Gastrocnemius medialis (tissue), 4 donors: ENCODE data around the gene PDLIM3. TPM values are rescaled to one million over a fixed set of nuclear protein-coding genes. Genes with fewer than 3 reads are reported as not detected.

Experiments
- ATAC-seq, 2 donors: fragments of 150-250 bp; one replicate each; pipeline ENCODE4 v1.9.1; 2016
- DNase-seq, 2 donors: peaks; one replicate each; pipeline ENCODE4 v3.0.0-alpha.2; 2019
- H3K27ac ChIP-seq, 4 donors: fragments of 200-600 bp; sonication (generic); 1 replicate in 1 of 4; 2 replicates in 3 of 4; pipeline ENCODE4 v1.5.1; 2016 to 2018; ENCODE audit warnings: mild to moderate bottlenecking in 2 of 4, moderate library complexity in 1 of 4
- H3K27me3 ChIP-seq, 3 donors: fragments of 200-600 bp; sonication (generic) in 2 of 3; 1 replicate in 1 of 3; 2 replicates in 2 of 3; pipeline versions ENCODE4 v1.5.1 to v1.6.0; 2016 to 2019; ENCODE audit warnings: mild to moderate bottlenecking in 1 of 3, moderate library complexity in 1 of 3
- H3K36me3 ChIP-seq, 2 donors: fragments of 200-600 bp; sonication (generic) in 1 of 2; one replicate each; pipeline ENCODE4 v1.5.1; 2017 to 2018
- H3K4me1 ChIP-seq, 2 donors: fragments of 200-600 bp; sonication (generic) in 1 of 2; one replicate each; pipeline ENCODE4 v1.5.1; 2016 to 2017; ENCODE audit warnings: mild to moderate bottlenecking in 2 of 2
- H3K4me3 ChIP-seq, 4 donors: fragments of 200-600 bp; sonication (generic) in 3 of 4; 1 replicate in 1 of 4; 2 replicates in 3 of 4; pipeline ENCODE4 v1.5.1; 2016 to 2019; ENCODE audit warnings: mild to moderate bottlenecking in 2 of 4
- H3K9me3 ChIP-seq, 3 donors: fragments of 200-600 bp; sonication (generic) in 2 of 3; 1 replicate in 1 of 3; 2 replicates in 2 of 3; pipeline ENCODE4 v1.5.1; 2016 to 2019
- POLR2A ChIP-seq, 2 donors: fragments of 450-650 bp; IDR thresholded peaks; one replicate each; pipeline ENCODE4 v1.6.1; 2017; ENCODE audit warnings: antibody characterized with exemption in 2 of 2, mild to moderate bottlenecking in 2 of 2, moderate library complexity in 2 of 2
- in situ Hi-C, 4 donors: fragments of 200-750 bp; cut with MboI; loops; one replicate each; pipeline versions ENCODE4 v1.15.0 to v1.8.0; 2017; ENCODE audit warnings: low sequenced_read_pairs in 4 of 4
- intact Hi-C: fragments of 100-400 bp; cut with DNase I; formaldehyde crosslinking; loops from one replicate; pipeline ENCODE4 v1.15.1; 2023; ENCODE audit warnings: low total_unique reads
- total RNA-seq, 4 donors: library from RNA; depleted of rRNA; stranded (reverse); fragments of >200 nt; gene quantifications; one replicate each; pipeline versions ENCODE4 v1.1.0 to v1.2.3, GENCODE V29; 2016
- TF ChIP-seq, protein P1 (sequence below), 5 experiments: fragments of 450-650 bp in 3 of 5; fragments of 200-600 bp in 2 of 5; sonication (generic) in 2 of 5; IDR thresholded peaks in 4 of 5; conservative IDR thresholded peaks in 1 of 5; 1 replicate in 4 of 5; 2 replicates in 1 of 5; pipeline ENCODE4 v1.5.1; 2016 to 2019; ENCODE audit warnings: antibody characterized with exemption in 5 of 5, mild to moderate bottlenecking in 3 of 5, moderate library complexity in 3 of 5

Gene PDLIM3
- total RNA-seq, 4 donors from 2014 or later = 1,062 to 7,224 (median 2,598) TPM

DNA sequence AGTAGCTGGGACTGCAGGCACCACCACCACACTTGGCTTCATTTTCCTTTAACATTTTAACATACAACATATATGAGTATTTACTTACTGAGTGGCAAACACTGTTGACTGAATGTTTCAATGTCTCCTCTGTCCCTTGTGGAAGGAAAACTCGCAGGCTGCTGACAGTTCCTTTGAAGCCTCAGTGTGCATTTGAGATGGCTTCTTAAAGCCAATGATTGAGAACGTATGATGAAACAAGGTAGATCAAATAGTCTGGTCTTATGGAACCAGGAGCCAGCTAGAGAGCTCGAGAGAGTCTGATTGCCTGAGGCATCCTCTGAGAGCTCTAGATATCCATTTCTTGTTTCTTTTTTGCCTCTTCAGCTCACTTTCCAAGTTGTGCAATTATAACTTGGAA, 43.0 kb upstream of the PDLIM3 start:
- Histone ChIP-seq H3K36me3 (no peaks in the 10 kb centered on the region), H3K27me3 (no peaks in the 10 kb centered on the region), H3K9me3 (no peaks in the 10 kb centered on the region), H3K4me1 (peaks cover 44 to 56% of the 10 kb centered on the region in 2 donors), H3K27ac (peak overlapping the region; percentile 91 to 93 (median 92)), H3K4me3 (peak overlapping the region; percentile 27 to 50 (median 31))
- intact Hi-C loops (loop anchor here (10.0 kb wide), 1 partner anchor 763 kb away; no protein-coding TSS in a partner anchor), in situ Hi-C loops (loop anchor here in 1 of 4 donors (25.0 kb wide), 1 partner anchor 766 kb away; no protein-coding TSS in a partner anchor)
- TF ChIP-seq POLR2A (IDR thresholded peaks at IDR 0.05) = peak; percentile 46 to 86
- TF ChIP-seq, protein P1, sequence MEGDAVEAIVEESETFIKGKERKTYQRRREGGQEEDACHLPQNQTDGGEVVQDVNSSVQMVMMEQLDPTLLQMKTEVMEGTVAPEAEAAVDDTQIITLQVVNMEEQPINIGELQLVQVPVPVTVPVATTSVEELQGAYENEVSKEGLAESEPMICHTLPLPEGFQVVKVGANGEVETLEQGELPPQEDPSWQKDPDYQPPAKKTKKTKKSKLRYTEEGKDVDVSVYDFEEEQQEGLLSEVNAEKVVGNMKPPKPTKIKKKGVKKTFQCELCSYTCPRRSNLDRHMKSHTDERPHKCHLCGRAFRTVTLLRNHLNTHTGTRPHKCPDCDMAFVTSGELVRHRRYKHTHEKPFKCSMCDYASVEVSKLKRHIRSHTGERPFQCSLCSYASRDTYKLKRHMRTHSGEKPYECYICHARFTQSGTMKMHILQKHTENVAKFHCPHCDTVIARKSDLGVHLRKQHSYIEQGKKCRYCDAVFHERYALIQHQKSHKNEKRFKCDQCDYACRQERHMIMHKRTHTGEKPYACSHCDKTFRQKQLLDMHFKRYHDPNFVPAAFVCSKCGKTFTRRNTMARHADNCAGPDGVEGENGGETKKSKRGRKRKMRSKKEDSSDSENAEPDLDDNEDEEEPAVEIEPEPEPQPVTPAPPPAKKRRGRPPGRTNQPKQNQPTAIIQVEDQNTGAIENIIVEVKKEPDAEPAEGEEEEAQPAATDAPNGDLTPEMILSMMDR (IDR thresholded peaks at IDR 0.05 in 4 of 5, conservative IDR thresholded peaks at IDR 0.05 in 1 of 5) = no peak
- peak; percentile 40 to 50 for ATAC-seq
- DNase-seq = peak in 1 of 2 donors; percentile 59

DNA sequence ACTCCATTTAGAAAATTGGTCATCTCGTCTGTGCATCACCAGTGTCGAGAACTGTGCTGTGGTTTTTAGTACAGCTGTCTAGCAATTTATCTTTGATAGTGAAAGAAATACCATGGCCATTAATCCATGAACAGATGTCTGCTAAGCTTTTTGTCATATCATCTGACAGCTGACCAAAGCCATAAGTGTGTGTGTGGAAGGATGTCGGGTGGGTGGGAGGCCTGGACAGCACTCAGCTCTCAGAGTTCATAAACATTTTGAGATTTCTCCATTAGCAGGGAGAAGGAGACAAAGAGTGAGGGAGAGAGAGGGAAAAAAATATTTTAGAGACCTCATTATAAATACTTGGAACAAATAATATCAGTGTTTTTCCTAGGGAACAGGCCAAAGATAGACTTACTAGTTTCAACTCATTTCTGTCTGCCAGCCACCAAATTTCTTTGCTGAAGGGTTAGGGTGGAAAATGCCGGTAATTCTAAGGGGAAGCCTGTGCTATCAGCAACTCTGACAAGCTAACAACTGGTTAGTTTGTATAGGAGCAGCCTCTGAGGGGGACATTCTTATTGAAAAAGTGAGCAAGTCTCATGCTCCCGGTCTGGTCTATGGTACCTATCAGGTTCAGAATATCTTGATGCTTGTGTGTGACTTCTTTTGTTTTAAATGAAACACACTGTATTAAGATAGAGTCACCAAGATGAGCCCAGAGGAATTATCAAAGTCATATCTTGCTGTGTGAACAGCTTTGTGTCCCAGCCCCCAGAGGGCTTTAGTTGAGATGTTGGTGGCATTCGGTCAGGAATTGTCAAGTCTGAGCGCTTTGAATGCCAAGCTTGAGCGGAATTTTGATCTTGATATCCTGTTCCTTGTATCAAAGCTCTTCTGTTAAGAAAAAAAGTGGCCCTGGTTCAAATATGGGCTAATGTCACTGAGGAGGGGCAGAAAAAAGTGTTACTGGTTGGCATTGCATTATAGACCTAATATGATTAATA, 41.9 kb upstream of the PDLIM3 start:
- in situ Hi-C loops (loop anchor here in 1 of 4 donors (25.0 kb wide), 1 partner anchor 765 kb away; no protein-coding TSS in a partner anchor), intact Hi-C loops (loop anchor here (2.0 to 10.0 kb wide), 3 partner anchors 44 to 762 kb away; no protein-coding TSS in a partner anchor)
- Histone ChIP-seq H3K4me1 (peaks cover 39 to 60% of the 10 kb centered on the region in 2 donors), H3K27me3 (no peaks in the 10 kb centered on the region), H3K9me3 (no peaks in the 10 kb centered on the region), H3K36me3 (no peaks in the 10 kb centered on the region), H3K4me3 (peak overlapping the region; percentile 29 to 50 (median 32)), H3K27ac (peak overlapping the region; percentile 91 to 93 (median 92))
- DNase-seq (no peak), ATAC-seq (peak; percentile 55)
- TF ChIP-seq, protein P1 (IDR thresholded peaks at IDR 0.05 in 4 of 5, conservative IDR thresholded peaks at IDR 0.05 in 1 of 5) = no peak
- peak; percentile 33 to 82 for TF ChIP-seq POLR2A (IDR thresholded peaks at IDR 0.05)

DNA sequence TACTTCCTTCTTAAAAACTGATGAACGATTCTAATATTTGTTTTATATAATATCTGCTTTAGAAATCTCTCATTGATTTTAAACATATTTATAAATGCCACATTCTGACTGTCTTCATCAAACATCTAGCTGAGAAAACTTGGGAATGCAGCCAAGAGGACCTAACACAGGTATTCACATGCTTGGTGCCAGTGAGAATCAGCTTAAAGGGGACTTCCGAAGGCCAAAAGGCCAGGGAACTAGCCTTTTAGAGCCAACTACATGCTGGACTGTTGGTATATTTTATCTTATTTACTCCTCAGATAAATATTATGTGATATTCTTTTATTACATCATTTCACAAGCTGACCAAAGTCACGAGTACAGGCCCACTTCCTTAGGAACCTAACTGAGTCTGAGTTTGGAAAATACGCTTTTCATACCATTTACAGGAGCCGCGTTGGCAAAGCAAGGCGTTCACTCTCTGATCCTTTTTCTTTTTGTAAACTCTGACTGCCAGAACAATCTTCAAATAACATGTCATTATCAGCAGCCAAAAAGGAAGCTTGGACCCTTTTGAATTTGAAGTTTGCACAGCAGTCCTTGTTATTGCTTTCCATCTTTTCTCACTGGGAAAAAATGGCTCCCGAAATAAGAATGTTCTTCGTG, 41.1 kb upstream of the PDLIM3 start:
- Histone ChIP-seq H3K4me1 (peaks cover 41 to 57% of the 10 kb centered on the region in 2 donors), H3K36me3 (no peaks in the 10 kb centered on the region), H3K4me3 (peak overlapping the region; percentile 29 to 50 (median 32)), H3K27me3 (no peaks in the 10 kb centered on the region), H3K9me3 (no peaks in the 10 kb centered on the region), H3K27ac (peak overlapping the region; percentile 91 to 93 (median 92))
- intact Hi-C loops = loop anchor here (2.0 to 10.0 kb wide), 3 partner anchors 44 to 762 kb away; no protein-coding TSS in a partner anchor
- in situ Hi-C loops = loop anchor here in 1 of 4 donors (25.0 kb wide), 1 partner anchor 764 kb away; no protein-coding TSS in a partner anchor
- no peak for TF ChIP-seq POLR2A (IDR thresholded peaks at IDR 0.05)
- TF ChIP-seq, protein P1 (IDR thresholded peaks at IDR 0.05 in 4 of 5, conservative IDR thresholded peaks at IDR 0.05 in 1 of 5) = no peak
- DNase-seq = no peak
- ATAC-seq = no peak

DNA sequence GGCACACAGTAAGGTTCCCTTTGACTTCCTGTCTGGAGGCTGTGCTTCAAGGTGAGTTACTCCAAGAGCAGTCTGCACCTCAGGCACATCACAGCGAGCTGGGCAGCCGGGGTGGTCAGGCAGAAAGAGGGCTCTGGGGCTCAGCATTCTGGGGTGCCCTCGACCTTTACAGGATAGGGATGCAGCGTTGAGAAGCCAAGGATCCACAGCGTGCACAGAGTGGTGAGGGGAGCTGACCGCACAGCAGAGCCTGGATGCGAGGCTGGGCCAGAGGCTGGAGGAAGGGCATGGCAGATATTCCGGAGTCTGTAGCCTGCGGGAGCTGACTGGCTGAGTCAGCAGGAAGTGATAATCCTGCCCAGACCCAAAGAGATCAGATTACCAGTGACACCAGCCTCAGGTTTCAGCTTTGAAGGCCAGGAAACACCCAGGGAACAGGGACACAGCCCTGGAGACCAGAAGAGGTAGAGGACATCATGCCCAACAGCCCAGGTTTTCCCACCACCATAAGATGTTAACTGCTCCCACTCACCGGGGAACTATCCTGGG, 38.4 kb upstream of the PDLIM3 start:
- H3K4me1 ChIP-seq = peaks cover 64 to 75% of the 10 kb centered on the region in 2 donors
- TF ChIP-seq POLR2A (IDR thresholded peaks at IDR 0.05) = peak; percentile 59 to 86
- TF ChIP-seq, protein P1 (IDR thresholded peaks at IDR 0.05 in 4 of 5, conservative IDR thresholded peaks at IDR 0.05 in 1 of 5) = no peak
- in situ Hi-C loops = no loop called here
- H3K27me3 ChIP-seq = no peaks in the 10 kb centered on the region
- intact Hi-C loops = loop anchor here (10.0 kb wide), 1 partner anchor 759 kb away; no protein-coding TSS in a partner anchor
- peak; percentile 76 to 82 for ATAC-seq
- peak overlapping the region; percentile 91 to 93 (median 92) for H3K27ac ChIP-seq
- DNase-seq = peak; percentile 82 to 90
- no peaks in the 10 kb centered on the region for H3K9me3 ChIP-seq
- no peaks in the 10 kb centered on the region for H3K36me3 ChIP-seq
- H3K4me3 ChIP-seq = peak overlapping the region in 2 of 4 donors; percentile 9 to 16
